NCI-H128 (cell line): ENCODE results near the gene TRAK1.

Source experiments
- DNase-seq: peaks from one replicate; lab custom pipeline; 2025; ENCODE audit not compliant: unreplicated experiment; lab: John Stamatoyannopoulos, UW

TRAK1 gene

GRCh38 chr3:42068303-42069088, 22.7 kb upstream of the TRAK1 start:
- no peak for DNase-seq

GRCh38 chr3:42070089-42070488, 21.1 kb upstream of the TRAK1 start:
- DNase-seq, result no peak

DNA sequence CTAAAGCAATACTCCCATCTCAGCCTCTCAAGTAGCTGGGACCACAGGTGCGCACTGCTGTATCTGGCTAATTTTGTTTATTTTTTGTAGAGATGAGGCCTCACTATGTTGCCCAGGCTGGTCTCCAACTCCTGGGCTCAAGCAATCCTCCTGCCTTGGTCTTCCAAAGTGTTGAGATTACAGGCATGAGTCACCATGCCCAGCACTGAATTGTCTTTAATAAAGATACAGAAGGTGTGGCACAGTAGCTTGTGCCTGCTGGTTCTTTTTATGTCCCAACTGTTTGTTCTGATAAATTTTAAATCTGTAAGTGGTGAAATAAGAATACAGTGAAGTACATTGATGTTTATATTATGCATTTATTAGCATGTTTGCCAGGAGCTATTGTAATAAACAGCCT, 20.6 kb upstream of the TRAK1 start:
- no peak for DNase-seq

DNA sequence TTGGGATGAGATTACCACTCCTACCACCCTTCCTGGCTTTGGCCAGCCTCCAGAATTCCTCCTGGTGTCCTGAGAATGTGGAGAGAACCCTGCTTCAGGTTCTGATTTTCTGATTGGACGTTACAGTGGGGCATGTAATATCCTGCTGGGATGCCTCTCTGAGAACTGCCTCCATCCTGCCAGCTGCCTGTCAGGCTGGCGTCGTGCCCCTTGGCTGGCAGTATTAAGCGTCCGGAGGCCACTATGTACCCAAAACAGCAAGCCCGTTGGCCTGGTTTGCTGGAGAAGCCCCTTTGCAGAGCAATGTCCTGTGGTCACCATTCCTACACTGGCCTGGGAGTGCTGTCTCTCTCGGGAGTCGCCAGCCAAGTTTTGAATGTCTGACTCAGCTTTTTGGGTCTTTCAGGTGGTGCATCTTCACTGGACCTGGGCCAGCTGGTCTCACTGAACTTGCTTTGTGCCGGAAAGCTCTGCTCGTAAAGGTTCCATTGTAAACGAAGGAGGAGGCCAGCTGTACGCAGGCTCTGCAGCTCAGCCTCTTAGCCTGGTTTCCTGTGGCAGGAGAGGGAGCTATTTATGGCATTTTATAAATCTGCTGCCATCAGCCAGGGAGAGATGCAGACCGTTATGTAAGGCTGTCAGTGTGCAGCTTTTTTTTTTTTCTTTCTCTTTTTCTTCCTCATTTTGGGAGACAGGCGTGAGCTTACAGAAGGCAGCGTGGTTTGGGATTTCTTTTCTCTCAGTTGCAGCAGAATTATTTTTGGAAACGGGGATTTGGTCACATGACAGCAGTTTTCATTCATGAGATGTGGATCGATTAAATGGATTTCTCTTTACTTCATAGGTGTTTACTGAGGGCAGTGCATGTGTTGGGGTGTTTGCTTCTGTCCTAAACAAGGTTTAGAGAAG, 19.0 kb upstream of the TRAK1 start:
- no peak for DNase-seq

DNA sequence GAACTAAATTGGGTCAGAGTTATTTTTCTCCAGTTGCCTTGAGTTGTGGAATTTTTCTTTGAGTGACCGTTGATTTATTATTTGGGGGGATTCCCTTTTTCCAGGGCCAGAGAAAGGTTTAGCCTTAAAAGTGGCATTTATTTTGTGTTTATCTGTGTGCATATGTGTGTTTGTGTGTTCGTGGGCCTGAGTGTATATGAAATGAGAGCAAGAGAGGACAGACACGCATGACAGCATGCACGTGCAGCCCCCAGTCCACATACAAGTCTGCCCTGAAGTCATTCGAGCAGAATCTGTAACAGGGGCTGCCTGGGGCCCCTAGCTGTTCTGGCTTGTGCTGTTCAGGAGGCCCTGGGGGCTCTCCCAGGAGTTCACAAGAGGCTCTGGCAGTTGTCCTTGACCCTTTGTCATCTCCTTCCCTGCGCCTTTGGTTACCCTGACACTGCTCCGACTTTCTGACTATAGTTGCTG, 18.3 kb upstream of the TRAK1 start:
- DNase-seq, result no peak

GRCh38 chr3:42077785-42078184, 13.4 kb upstream of the TRAK1 start:
- DNase-seq, result no peak

DNA sequence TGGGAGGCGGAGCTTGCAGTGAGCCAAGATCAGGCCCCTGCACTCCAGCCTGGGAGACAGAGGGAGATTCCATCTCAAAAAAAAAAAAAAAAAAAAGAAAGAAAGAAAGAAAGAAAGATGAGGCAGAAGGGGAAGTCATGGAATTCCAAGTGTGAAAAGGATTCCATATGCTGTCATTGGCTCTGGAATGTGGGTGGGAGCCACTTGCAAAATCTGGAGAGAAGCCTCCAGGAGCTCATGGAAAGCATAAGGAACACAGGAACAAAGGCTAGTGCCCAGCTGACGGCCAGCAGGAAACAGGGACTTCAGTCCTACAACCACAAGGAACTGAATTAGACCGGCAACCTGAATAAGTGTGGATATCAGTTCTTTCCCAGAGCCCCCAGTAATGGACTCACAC, 12.5 kb upstream of the TRAK1 start:
- DNase-seq, result no peak

DNA sequence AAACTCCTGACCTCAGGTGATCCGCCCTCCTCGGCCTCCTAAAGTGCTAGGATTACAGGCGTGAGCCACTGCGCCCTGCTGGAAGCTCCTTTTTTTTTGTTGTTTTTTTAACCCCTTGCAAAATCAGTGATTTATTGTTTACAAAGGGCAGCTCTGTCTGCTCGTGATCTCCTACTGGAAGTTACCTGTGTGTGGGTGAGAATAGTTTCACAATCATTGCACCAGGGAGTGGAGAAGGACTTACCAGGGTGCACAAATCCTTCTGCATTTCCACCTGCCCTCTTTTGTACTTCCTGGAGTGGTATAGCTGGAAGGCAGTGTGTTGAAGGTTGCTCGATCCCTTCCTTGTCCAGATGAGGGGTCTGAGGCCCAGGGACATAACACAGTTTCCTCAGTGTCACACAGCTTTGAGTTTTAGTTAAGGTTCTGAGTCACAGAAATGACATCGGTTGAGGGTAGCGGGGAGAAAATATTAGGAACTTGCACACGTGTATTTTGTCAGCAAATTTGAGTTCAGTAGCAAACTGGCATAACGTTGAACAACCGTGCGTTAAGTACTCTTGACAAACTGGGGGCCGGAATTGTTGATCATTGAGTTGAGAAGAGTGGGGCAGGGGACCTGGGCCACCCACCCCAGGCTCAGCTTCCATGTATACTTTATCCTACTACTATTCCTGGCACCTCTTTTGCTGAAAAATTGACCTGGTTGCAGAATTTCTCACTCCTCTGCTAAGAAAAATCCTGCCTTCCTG, 11.3 kb upstream of the TRAK1 start:
- DNase-seq, result no peak

DNA sequence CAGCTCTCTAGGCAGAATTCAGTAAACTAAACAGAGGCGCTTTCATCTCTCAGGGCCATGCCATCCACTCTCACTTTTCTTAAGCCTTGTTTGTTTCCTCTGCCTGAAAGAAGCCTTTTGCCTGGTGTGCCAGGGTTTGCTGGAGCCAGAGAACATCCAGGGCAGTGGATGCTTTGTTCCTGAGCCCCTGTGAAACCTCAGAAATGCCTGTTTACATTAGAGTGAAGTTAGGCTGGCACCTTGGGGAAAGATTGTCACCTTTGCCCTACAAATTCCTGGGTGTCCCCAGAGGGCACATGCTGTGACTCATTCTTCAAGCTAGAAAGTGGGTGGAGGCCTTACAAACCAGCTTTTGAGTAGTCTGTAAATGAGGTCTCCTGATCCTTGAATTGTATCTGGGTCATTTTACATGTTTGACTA, 10.7 kb upstream of the TRAK1 start:
- DNase-seq, result no peak

DNA sequence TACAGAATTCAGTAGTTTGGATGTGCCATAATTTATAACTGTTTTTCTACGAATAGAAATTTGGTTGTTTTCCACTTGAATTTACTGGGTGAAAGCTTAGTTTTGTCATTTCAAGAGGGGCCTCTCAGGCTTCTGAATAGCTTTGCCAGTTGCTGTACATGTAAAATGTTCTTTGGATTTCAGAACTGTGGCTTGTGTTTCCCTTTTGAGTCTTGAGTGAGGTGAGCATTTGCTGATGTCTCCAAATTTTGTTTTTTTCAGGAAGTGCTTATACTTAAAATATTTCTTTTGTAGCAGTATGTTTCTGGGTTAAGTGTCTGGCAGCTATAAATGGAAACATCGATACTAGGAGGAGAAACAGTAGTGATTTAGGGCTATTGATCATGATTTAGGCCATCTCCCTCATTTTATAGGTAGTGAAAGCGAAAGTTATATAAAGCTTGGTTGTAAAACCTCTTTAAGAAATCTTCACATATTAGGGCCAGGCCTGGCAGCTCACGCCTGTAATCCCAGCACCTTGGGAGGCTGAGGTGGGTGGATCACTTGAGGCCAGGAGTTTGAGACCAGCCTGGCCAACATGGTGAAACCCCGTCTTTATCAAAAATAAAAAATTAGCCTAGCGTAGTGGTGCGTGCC, 9.2 kb upstream of the TRAK1 start:
- no peak for DNase-seq

DNA sequence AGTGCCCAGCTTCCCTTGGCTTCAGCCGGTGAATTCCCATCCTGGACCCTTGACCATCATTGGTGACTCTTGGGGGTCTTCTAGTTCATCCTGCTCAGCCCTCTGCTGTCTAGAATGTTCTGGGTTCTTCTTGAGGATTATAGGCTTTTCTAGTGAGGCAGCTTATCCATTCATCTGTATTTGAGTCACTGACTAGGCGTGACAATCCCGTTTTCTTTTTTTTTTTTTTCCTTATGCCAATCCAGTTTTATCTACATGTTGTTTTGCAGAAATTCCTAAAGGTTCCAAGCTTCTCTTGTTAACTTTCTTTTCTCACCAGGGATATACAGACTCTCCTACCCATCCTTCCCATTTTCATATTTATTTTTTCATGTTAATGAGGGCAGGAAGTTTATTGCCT, 6.6 kb upstream of the TRAK1 start:
- DNase-seq, result no peak

DNA sequence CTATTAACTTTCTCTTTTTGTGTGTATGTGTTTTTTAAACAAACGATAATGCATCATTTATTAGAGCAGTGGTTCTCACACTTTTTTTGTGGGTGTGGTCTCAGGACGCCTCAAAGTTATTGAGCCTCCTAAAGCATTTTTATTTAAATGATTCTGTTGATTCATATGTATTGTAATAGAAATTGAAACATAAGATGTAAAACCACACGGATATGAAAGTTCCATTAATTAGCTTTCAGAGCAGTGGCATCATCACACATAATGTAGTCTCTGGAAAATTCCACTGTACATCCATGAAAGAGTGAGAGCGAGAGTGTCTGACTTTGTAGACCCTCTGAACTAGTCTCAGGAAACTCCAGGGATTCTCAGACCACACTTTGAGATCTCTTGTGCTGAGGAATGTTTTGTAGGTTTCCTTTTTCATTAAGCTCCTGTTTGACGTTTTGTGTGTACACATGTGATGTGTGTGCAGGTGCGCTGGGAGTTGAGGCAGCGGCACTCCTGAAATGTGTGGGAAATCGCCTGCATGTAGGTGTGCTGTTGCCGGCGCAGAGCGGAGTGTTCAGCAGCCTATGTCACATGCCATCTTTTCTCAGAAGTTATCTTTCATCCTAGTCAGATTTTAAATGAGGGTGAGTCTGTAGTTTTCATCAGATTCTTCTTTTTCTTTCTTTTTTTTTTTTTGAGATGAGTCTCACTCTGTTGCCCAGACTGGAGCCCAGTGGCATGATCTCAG, 5.3 kb upstream of the TRAK1 start:
- no peak for DNase-seq

GRCh38 chr3:42088803-42089530, 2.2 kb upstream of the TRAK1 start:
- no peak for DNase-seq

DNA sequence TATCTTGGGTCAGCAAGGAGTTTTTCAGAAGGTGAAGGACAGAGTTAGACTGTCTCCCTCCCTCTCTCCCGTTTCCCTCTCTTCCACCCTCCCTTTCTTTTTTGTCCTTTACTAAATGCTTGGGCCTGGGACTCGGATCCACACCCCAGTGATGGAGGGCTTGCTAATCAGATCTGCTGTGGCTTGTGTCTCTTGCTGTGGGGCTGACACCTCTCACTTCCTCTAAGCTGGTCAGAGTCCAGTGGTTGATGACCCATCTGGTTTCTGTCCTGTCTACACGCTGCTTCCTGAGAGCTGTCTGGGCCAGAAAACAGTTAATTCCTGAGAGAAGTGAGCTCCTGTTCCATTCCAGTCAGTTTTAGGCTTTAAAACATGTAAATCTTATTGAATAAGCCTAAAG, 849 bp downstream of the TRAK1 start:
- no peak for DNase-seq

DNA sequence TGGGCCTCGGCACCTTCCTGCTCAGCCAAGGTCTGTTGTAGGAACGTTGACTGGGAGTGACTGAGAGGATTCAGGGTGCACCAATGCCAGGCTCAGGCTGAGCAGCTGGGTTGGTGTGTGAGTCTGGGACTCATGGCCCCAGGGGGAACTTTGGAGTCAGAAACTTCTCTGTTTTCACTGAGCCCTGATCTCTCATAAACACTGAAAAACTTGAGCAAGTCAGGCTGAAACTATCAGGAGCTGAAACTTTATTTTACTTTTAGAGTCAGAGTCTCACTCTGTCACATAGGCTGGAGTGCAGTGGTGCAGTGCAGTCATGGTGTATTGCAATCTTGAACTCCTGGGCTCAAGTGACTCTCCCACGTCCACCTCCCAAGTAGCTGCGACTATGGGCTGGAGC, 3.0 kb downstream of the TRAK1 start:
- DNase-seq, result no peak

DNA sequence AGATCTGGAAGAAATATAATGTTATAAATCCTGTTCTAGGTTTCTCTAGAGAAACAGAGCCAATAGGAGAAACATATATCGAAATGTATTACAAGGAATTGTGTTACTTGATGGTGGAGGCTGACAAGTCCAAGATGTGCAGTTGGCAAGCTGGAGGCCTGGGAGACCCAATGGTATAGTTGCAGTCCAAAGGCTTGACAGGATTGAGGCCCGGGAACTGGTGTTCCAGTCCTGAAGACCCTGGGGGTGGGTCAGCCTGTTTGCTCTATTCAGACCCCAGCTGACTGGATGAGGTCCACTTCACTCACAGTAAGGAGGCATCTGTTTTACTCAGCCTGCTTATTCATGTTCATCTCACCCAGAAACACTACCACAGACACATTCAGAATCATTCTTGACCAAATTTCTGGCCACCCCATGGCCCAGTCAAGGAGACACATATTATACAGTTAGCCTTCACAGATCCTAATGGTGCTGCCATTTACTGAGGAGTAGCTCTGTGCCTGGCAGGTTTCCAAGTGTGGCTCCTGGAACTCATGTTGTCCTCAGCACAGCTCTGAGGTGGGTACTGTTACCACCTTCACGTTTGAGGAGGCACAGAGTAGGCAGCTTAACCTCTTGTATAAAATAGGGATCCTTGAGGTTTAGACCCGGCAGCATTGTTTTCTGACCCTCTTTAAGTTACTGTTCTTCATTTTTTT, 3.7 kb downstream of the TRAK1 start:
- DNase-seq, result no peak

DNA sequence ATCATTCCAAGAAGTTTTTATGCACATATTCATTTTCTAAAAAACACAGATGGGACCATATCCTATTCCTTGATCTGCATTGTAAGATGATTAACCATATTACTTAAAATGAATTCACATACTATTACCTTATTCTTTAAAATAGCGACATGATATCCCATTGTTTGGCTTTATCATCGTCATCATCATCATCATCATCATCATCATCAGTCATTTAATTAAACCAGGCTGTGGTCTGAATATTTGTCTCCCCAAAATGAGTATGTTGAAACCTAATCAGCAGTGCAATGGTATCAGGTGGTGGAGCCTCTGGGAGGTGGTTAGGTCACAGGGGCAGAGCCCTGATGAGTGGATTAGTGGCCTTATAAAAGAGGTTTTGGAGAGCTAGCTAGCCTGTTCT, 4.4 kb downstream of the TRAK1 start:
- DNase-seq, result no peak

DNA sequence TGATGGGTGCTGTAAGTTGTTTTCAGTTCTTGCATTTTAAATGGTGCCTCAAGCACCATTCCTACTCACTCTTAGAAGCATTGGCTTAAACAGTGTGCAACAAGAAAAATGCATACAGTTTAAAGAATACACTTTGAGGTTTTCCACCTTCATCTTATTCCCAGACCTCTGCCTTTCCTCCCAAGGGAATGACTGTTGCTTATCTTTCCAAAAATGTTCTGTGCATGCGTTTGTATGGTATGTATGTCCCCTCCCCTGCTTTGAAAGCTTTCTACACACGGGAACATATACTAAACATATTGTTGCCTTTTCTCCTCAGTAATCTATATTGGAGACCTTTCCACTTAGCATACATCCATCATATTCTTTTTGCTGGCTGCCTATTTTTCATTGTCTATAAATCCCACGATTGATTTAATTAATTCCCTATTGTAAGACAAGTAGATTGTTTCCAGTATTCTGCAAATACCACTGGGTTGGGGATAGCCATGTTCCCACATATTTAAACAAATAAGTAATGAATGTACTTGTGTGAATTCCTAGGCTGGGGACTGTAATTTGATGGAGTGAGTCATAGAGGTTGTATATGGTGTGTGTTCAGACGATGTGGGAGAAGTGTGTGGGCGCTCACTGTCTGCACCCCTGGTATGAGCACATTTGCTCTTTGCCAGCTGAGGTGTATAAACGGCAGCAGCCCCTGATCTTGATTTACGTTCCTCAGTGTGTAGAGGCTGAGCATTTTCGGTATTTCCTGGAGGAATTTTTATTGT, 5.8 kb downstream of the TRAK1 start:
- no peak for DNase-seq
